LHCN-M2 (cell line): ENCODE results near the gene PLCB3. TPM values are rescaled to one million over a fixed set of nuclear protein-coding genes. Genes with fewer than 3 reads are reported as not detected.

Experiments used
- total RNA-seq: library from RNA; depleted of rRNA; stranded (reverse); fragments of >200 nt; gene quantifications from 2 replicates; pipeline ENCODE4 v1.2.3, GENCODE V29; 2014; rRNA removed

Gene PLCB3
- total RNA-seq, 1 experiment from 2014 or later = 92.5 TPM

Other genes with a start within 250 kb of the PLCB3 start
- not detected in 2 replicates for gene FLRT1, start 215.6 kb upstream of the PLCB3 start, total RNA-seq
- gene MACROD1, start 85.4 kb upstream of the PLCB3 start, total RNA-seq = 38.0 and 40.8 TPM in 2 replicates
- gene STIP1, start 65.4 kb upstream of the PLCB3 start, total RNA-seq = 237 and 248 TPM in 2 replicates
- 18.4 and 22.8 TPM in 2 replicates for gene FERMT3, start 44.8 kb upstream of the PLCB3 start, total RNA-seq
- 65.0 and 72.5 TPM in 2 replicates for gene TRPT1, start 25.3 kb upstream of the PLCB3 start, total RNA-seq
- 89.8 and 101 TPM in 2 replicates for gene NUDT22, start 25.3 kb upstream of the PLCB3 start, total RNA-seq
- 4.4 and 8.3 TPM in 2 replicates for gene DNAJC4, start 21.0 kb upstream of the PLCB3 start, total RNA-seq
- 50.2 and 56.9 TPM in 2 replicates for gene VEGFB, start 16.9 kb upstream of the PLCB3 start, total RNA-seq
- 77.7 and 80.8 TPM in 2 replicates for gene FKBP2, start 10.4 kb upstream of the PLCB3 start, total RNA-seq
- 696 and 750 TPM in 2 replicates for gene PPP1R14B, start 4.6 kb upstream of the PLCB3 start, total RNA-seq
- 92.3 and 92.4 TPM in 2 replicates for gene BAD, start 33.1 kb downstream of the PLCB3 start, total RNA-seq
- 24.9 and 26.8 TPM in 2 replicates for gene GPR137, start 34.3 kb downstream of the PLCB3 start, total RNA-seq
- gene KCNK4, start 39.8 kb downstream of the PLCB3 start, total RNA-seq = not detected in 2 replicates
- 0.29 TPM in 1 of 2 replicates, not detected in the other for gene CATSPERZ, start 48.8 kb downstream of the PLCB3 start, total RNA-seq
- 58.2 and 59.8 TPM in 2 replicates for gene ESRRA, start 54.0 kb downstream of the PLCB3 start, total RNA-seq
- 261 and 366 TPM in 2 replicates for gene TRMT112, start 66.0 kb downstream of the PLCB3 start, total RNA-seq
- gene PRDX5, start 66.6 kb downstream of the PLCB3 start, total RNA-seq = 215 and 240 TPM in 2 replicates
- 0.63 and 0.71 TPM in 2 replicates for gene CCDC88B, start 88.7 kb downstream of the PLCB3 start, total RNA-seq
- 56.2 and 64.1 TPM in 2 replicates for gene RPS6KA4, start 107.6 kb downstream of the PLCB3 start, total RNA-seq